Lower leg skin (tissue), 3 donors: Measurements from ENCODE around the gene PROM2.

Experiments used
- POLR2A ChIP-seq, 2 donors: fragments of 450-650 bp; IDR thresholded peaks; one replicate each; pipeline ENCODE4 v1.6.1; 2016 to 2017; ENCODE audit warnings: antibody characterized with exemption in 2 of 2, mild to moderate bottlenecking in 1 of 2, moderate library complexity in 1 of 2
- TF ChIP-seq, protein P1 (sequence below), 3 donors: fragments of 450-650 bp; IDR thresholded peaks; one replicate each; pipeline ENCODE4 v1.5.1; 2016; ENCODE audit warnings: antibody characterized with exemption in 3 of 3, mild to moderate bottlenecking in 3 of 3, moderate library complexity in 2 of 3

- TF ChIP-seq, protein P1, sequence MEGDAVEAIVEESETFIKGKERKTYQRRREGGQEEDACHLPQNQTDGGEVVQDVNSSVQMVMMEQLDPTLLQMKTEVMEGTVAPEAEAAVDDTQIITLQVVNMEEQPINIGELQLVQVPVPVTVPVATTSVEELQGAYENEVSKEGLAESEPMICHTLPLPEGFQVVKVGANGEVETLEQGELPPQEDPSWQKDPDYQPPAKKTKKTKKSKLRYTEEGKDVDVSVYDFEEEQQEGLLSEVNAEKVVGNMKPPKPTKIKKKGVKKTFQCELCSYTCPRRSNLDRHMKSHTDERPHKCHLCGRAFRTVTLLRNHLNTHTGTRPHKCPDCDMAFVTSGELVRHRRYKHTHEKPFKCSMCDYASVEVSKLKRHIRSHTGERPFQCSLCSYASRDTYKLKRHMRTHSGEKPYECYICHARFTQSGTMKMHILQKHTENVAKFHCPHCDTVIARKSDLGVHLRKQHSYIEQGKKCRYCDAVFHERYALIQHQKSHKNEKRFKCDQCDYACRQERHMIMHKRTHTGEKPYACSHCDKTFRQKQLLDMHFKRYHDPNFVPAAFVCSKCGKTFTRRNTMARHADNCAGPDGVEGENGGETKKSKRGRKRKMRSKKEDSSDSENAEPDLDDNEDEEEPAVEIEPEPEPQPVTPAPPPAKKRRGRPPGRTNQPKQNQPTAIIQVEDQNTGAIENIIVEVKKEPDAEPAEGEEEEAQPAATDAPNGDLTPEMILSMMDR (IDR thresholded peaks at IDR 0.05), result no peak
- no peak for TF ChIP-seq POLR2A (IDR thresholded peaks at IDR 0.05)
Observed at GRCh38 chr2:95282458-95282857, 8.2 kb downstream of the PROM2 start.
